ENCODE results near the gene WIPF2.
A peak's percentile ranks its signal among the peaks of the same experiment; 100 is the strongest.

The WIPF2 gene

GRCh38 chr17:40316571-40317344 is 97.7 kb downstream of the WIPF2 start:
- H3K27ac ChIP-seq (ENCODE audit: low read length) = peak overlapping the region; percentile 84
- H3K4me1 ChIP-seq (ENCODE audit: control insufficient read depth, insufficient read depth, low read length) = peaks cover 91% of the 10 kb centered on the region
- no peaks in the 10 kb centered on the region for H3K9me3 ChIP-seq (ENCODE audit: control insufficient read depth in 2 of 2, low read length in 2 of 2)
- H3K36me3 ChIP-seq (ENCODE audit: control insufficient read depth in 2 of 2, insufficient read depth in 2 of 2, low read length in 2 of 2) = no peaks in the 10 kb centered on the region
- peak overlapping the region; percentile 73 to 85 for H3K4me3 ChIP-seq (ENCODE audit: low read length in 2 of 2)
- no peaks in the 10 kb centered on the region for H3K27me3 ChIP-seq (ENCODE audit: control insufficient read depth in 1 of 2, insufficient read depth in 2 of 2, low read length in 2 of 2)
- peak overlapping the region; percentile 71 to 75 for H3K9ac ChIP-seq (ENCODE audit: low read length in 2 of 2)

GRCh38 chr17:40317345-40317873 is 98.3 kb downstream of the WIPF2 start:
- peaks cover 91% of the 10 kb centered on the region for H3K4me1 ChIP-seq (ENCODE audit: control insufficient read depth, insufficient read depth, low read length)
- H3K27ac ChIP-seq (ENCODE audit: low read length) = peak overlapping the region; percentile 84

DNA sequence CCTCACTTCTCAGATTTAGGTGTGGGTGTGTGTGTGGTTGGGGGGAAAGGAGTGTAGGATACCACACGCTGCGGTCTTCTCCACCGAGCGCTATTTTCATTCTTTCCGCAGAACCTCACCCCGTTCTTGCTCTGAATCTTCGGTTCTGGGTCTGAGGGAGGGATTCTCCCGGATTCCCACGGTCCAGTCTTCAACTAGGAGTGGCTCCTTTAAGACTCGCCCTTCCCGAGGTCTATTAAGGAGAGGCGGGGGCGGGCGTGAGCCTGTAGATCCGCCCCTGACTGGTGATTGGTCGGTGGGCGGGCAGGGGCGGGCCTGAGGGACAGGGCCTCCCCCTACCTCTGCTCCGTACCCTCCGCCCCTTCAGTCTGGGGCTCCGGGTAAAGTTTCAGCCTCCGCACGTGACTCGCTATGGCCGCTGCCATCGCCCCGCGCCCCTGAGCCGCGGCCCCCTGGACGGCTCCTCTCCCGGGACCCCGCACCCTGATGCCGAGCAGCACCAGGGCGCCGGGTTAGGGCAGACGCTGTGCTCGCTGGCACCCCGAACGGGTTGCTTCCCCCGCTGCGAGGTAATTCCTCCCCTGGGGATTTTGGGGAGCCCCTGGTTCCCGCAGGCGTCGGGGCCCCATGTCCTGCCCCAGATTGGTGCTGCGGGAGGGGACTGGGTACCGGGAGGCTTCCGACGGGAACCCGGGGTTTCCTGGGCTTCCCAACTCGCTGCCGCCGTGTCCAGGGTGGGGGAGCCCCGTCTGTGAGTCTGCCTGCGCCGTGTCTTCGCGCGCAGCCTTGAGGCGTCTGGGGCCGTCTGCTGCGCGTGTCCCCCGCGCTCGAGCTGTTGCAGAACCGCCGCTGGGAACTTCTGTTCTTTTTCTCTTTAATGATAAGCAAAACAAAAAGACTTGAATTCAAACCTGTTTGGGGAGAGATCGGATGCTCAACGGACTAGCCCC is 99.1 kb downstream of the WIPF2 start:
- Histone ChIP-seq H3K4me1 (ENCODE audit: control insufficient read depth, insufficient read depth, low read length) (peaks cover 91% of the 10 kb centered on the region), H3K4me3 (ENCODE audit: low read length in 2 of 2) (peak overlapping the region; percentile 85 to 90), H3K27ac (ENCODE audit: low read length) (peak overlapping the region; percentile 84)

More at GRCh38 chr17:40317345-40317873, 98.3 kb downstream of the WIPF2 start:
- no peaks in the 10 kb centered on the region for H3K9me3 ChIP-seq (ENCODE audit: control insufficient read depth in 2 of 2, low read length in 2 of 2)
- no peaks in the 10 kb centered on the region for H3K27me3 ChIP-seq (ENCODE audit: control insufficient read depth in 1 of 2, insufficient read depth in 2 of 2, low read length in 2 of 2)
- no peaks in the 10 kb centered on the region for H3K36me3 ChIP-seq (ENCODE audit: control insufficient read depth in 2 of 2, insufficient read depth in 2 of 2, low read length in 2 of 2)
- H3K4me3 ChIP-seq (ENCODE audit: low read length in 2 of 2) = peak overlapping the region; percentile 85 to 90
- H3K9ac ChIP-seq (ENCODE audit: low read length in 2 of 2) = peak overlapping the region; percentile 71 to 75

GRCh38 chr17:40318830-40319391 is 99.8 kb downstream of the WIPF2 start:
- Histone ChIP-seq H3K9ac (ENCODE audit: low read length in 2 of 2) (peak overlapping the region; percentile 68 to 86), H3K27ac (ENCODE audit: low read length) (peak overlapping the region; percentile 84), H3K9me3 (ENCODE audit: control insufficient read depth in 2 of 2, low read length in 2 of 2) (no peaks in the 10 kb centered on the region), H3K4me3 (ENCODE audit: low read length in 2 of 2) (peak overlapping the region; percentile 85 to 90), H3K36me3 (ENCODE audit: control insufficient read depth in 2 of 2, insufficient read depth in 2 of 2, low read length in 2 of 2) (no peaks in the 10 kb centered on the region), H3K27me3 (ENCODE audit: control insufficient read depth in 1 of 2, insufficient read depth in 2 of 2, low read length in 2 of 2) (no peaks in the 10 kb centered on the region), H3K4me1 (ENCODE audit: control insufficient read depth, insufficient read depth, low read length) (peaks cover 91% of the 10 kb centered on the region)

More for the DNA sequence above, 99.1 kb downstream of the WIPF2 start:
- Histone ChIP-seq H3K36me3 (ENCODE audit: control insufficient read depth in 2 of 2, insufficient read depth in 2 of 2, low read length in 2 of 2) (no peaks in the 10 kb centered on the region), H3K9me3 (ENCODE audit: control insufficient read depth in 2 of 2, low read length in 2 of 2) (no peaks in the 10 kb centered on the region), H3K9ac (ENCODE audit: low read length in 2 of 2) (peak overlapping the region; percentile 68 to 86), H3K27me3 (ENCODE audit: control insufficient read depth in 1 of 2, insufficient read depth in 2 of 2, low read length in 2 of 2) (no peaks in the 10 kb centered on the region)

- peak overlapping the region; percentile 85 to 90 for H3K4me3 ChIP-seq (ENCODE audit: low read length in 2 of 2)
- no peaks in the 10 kb centered on the region for H3K9me3 ChIP-seq (ENCODE audit: control insufficient read depth in 2 of 2, low read length in 2 of 2)
- H3K27me3 ChIP-seq (ENCODE audit: control insufficient read depth in 1 of 2, insufficient read depth in 2 of 2, low read length in 2 of 2) = no peaks in the 10 kb centered on the region
- peak overlapping the region; percentile 91 for H3K27ac ChIP-seq (ENCODE audit: low read length)
- peak overlapping the region; percentile 36 to 62 for H3K9ac ChIP-seq (ENCODE audit: low read length in 2 of 2)
- H3K4me1 ChIP-seq (ENCODE audit: control insufficient read depth, insufficient read depth, low read length) = peaks cover 93% of the 10 kb centered on the region
- H3K36me3 ChIP-seq (ENCODE audit: control insufficient read depth in 2 of 2, insufficient read depth in 2 of 2, low read length in 2 of 2) = no peaks in the 10 kb centered on the region
Observed at GRCh38 chr17:40319651-40320540, 100.8 kb downstream of the WIPF2 start.

- H3K27ac ChIP-seq (ENCODE audit: low read length) = peak overlapping the region; percentile 91
- H3K27me3 ChIP-seq (ENCODE audit: control insufficient read depth in 1 of 2, insufficient read depth in 2 of 2, low read length in 2 of 2) = no peaks in the 10 kb centered on the region
- H3K36me3 ChIP-seq (ENCODE audit: control insufficient read depth in 2 of 2, insufficient read depth in 2 of 2, low read length in 2 of 2) = no peaks in the 10 kb centered on the region
- peaks cover 94% of the 10 kb centered on the region for H3K4me1 ChIP-seq (ENCODE audit: control insufficient read depth, insufficient read depth, low read length)
- peak overlapping the region; percentile 36 to 62 for H3K9ac ChIP-seq (ENCODE audit: low read length in 2 of 2)
- H3K4me3 ChIP-seq (ENCODE audit: low read length in 2 of 2) = peak overlapping the region; percentile 66 to 75
- no peaks in the 10 kb centered on the region for H3K9me3 ChIP-seq (ENCODE audit: control insufficient read depth in 2 of 2, low read length in 2 of 2)
Observed at GRCh38 chr17:40320756-40321523, 101.8 kb downstream of the WIPF2 start.

GRCh38 chr17:40321524-40321929 is 102.4 kb downstream of the WIPF2 start:
- Histone ChIP-seq H3K4me1 (ENCODE audit: control insufficient read depth, insufficient read depth, low read length) (peaks cover 94% of the 10 kb centered on the region), H3K9ac (ENCODE audit: low read length in 2 of 2) (peak overlapping the region in 1 of 2 donors; percentile 62), H3K9me3 (ENCODE audit: control insufficient read depth in 2 of 2, low read length in 2 of 2) (no peaks in the 10 kb centered on the region), H3K4me3 (ENCODE audit: low read length in 2 of 2) (peak overlapping the region; percentile 66 to 75), H3K27me3 (ENCODE audit: control insufficient read depth in 1 of 2, insufficient read depth in 2 of 2, low read length in 2 of 2) (no peaks in the 10 kb centered on the region), H3K36me3 (ENCODE audit: control insufficient read depth in 2 of 2, insufficient read depth in 2 of 2, low read length in 2 of 2) (no peaks in the 10 kb centered on the region), H3K27ac (ENCODE audit: low read length) (peak overlapping the region; percentile 91)

DNA sequence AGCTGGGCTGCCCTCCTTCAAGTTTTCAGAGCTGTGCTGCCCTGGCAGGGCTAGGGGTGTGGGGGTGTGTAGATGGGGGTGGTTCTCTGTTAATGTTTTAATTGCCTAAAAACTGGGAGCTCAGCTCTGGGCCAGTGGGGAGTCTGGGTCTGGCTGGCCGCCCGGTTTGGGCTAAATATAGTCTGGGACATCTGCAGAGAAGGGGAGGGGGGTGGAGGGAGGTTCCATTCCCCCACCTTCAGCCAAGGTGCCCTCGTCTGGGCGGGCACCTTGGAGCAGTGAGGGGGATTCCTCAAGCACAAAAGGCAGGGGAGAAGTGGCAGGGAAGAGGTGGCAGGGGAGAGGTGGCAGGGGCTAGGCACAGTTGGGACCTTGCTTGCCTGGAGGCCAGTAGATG is 102.9 kb downstream of the WIPF2 start:
- peaks cover 93% of the 10 kb centered on the region for H3K4me1 ChIP-seq (ENCODE audit: control insufficient read depth, insufficient read depth, low read length)
- H3K9ac ChIP-seq (ENCODE audit: low read length in 2 of 2) = peak overlapping the region; percentile 62 to 75
- peak overlapping the region; percentile 66 to 75 for H3K4me3 ChIP-seq (ENCODE audit: low read length in 2 of 2)
- H3K27me3 ChIP-seq (ENCODE audit: control insufficient read depth in 1 of 2, insufficient read depth in 2 of 2, low read length in 2 of 2) = no peaks in the 10 kb centered on the region
- no peaks in the 10 kb centered on the region for H3K36me3 ChIP-seq (ENCODE audit: control insufficient read depth in 2 of 2, insufficient read depth in 2 of 2, low read length in 2 of 2)
- no peaks in the 10 kb centered on the region for H3K9me3 ChIP-seq (ENCODE audit: control insufficient read depth in 2 of 2, low read length in 2 of 2)
- H3K27ac ChIP-seq (ENCODE audit: low read length) = peak overlapping the region; percentile 91

Data from stomach smooth muscle (tissue), 2 donors.